Activated CD4-positive, alpha-beta T cell treated with anti-CD3 and anti-CD28 coated beads, Interleukin-2, amount 50 U/mL, for 24 hours (primary cell): ENCODE measurements around the gene TFPI.

Source experiments
- DNase-seq, 2 donors: peaks; one replicate each; pipeline ENCODE4 v3.0.0-alpha.2; 2020; ENCODE audit warnings: low read depth in 1 of 2, low spot score in 1 of 2

The TFPI gene

DNA sequence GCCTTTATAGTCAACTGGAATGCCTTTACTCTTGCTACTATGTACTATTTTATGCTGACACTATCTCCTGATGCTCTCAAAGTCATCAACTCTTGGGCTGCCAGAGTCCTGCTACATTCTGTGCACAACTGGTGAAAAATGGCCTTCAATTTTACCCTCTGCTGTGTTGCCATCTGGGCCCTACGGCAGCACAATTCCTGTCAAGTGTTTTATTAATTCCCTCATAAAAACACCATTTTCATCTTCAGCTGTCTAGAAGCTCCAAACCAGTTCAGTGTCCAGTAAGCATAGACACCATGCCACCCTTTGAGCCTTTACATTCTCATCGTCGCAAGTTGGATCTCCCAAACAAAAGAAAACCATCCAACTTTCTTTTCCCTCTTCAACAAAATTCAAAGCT lies 132.7 kb downstream of the TFPI start:
- no peak for DNase-seq

DNA sequence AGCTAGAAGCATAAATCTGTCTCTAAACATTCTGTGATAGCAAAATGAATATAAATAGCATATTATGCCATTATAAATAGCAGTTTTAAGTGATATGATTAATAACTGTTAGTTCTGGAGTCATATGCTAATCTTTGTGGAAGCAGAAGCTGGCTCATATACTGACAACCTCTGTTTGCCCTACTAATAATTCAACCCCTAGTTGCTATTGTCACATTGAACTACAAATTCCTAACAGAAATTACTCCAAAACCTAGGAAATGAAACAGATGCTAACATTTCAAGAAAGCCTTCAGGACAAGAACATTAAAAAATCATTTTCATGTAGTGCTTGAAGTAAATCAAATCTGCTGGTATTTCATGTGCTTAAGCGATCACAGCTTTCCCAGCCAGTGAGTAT lies 134.4 kb downstream of the TFPI start:
- no peak for DNase-seq

DNA sequence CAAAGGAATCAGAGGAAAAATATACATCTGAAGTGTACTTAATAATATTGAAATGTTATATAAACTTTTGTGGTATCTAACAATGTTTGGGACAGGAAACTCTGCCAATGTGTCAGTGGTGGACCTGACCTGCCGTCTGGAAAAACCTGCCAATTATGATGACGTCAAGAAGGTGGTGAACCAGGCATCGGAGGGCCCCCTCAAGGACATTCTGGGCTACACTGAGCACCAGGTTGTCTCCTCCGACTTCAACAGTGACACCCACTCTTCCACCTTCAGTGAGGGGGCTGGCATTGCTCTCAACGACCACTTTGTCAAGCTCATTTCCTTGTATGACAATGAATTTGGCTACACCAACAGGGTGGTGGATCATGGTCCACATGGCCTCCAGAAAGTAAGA lies 138.8 kb downstream of the TFPI start:
- no peak for DNase-seq
